Peyer's patch (tissue), 4 donors: ENCODE measurements around the gene NENF. TPM values are rescaled to one million over a fixed set of nuclear protein-coding genes. Genes with fewer than 3 reads are reported as not detected.

Experiments
- DNase-seq, 3 donors: peaks; one replicate each; pipeline ENCODE4 v3.0.0-alpha.2; 2017 to 2019
- H3K27ac ChIP-seq, 4 donors: fragments of 200-600 bp; sonication (generic); one replicate each; pipeline ENCODE4 v1.5.1; 2016 to 2019
- H3K27me3 ChIP-seq, 2 donors: fragments of 200-600 bp; sonication (generic); one replicate each; pipeline ENCODE4 v1.5.1; 2019
- H3K36me3 ChIP-seq, 3 donors: fragments of 200-600 bp; sonication (generic); one replicate each; pipeline ENCODE4 v1.5.1; 2016 to 2019
- H3K4me1 ChIP-seq, 4 donors: fragments of 200-600 bp; sonication (generic); one replicate each; pipeline ENCODE4 v1.5.1; 2016 to 2019
- H3K4me3 ChIP-seq, 4 donors: fragments of 200-600 bp; sonication (generic); 1 replicate in 3 of 4; 2 replicates in 1 of 4; pipeline ENCODE4 v1.5.1; 2016 to 2019; ENCODE audit warnings: mild to moderate bottlenecking in 1 of 4
- H3K9me3 ChIP-seq, 4 donors: fragments of 200-600 bp; sonication (generic); one replicate each; pipeline ENCODE4 v1.5.1; 2016 to 2019; ENCODE audit warnings: mild to moderate bottlenecking in 1 of 4
- CTCF ChIP-seq, 6 experiments: fragments of 450-650 bp in 4 of 6; fragments of 200-600 bp in 2 of 6; sonication (generic) in 1 of 6; IDR thresholded peaks; one replicate each; pipeline ENCODE4 v1.5.1; 2017 to 2019; ENCODE audit warnings: antibody characterized with exemption in 6 of 6, mild to moderate bottlenecking in 3 of 6, moderate library complexity in 1 of 6
- POLR2A ChIP-seq, 2 donors: fragments of 450-650 bp; IDR thresholded peaks; one replicate each; pipeline ENCODE4 v1.5.1; 2017; ENCODE audit warnings: antibody characterized with exemption in 2 of 2, mild to moderate bottlenecking in 2 of 2, moderate library complexity in 2 of 2
- total RNA-seq, 4 donors: library from RNA; depleted of rRNA; stranded (reverse); fragments of >200 nt; gene quantifications; one replicate each; pipeline ENCODE4 v1.1.0, GENCODE V29; 2016

NENF gene
- total RNA-seq, 4 donors from 2014 or later, result 28.2 to 61.9 (median 34.2) TPM

DNA sequence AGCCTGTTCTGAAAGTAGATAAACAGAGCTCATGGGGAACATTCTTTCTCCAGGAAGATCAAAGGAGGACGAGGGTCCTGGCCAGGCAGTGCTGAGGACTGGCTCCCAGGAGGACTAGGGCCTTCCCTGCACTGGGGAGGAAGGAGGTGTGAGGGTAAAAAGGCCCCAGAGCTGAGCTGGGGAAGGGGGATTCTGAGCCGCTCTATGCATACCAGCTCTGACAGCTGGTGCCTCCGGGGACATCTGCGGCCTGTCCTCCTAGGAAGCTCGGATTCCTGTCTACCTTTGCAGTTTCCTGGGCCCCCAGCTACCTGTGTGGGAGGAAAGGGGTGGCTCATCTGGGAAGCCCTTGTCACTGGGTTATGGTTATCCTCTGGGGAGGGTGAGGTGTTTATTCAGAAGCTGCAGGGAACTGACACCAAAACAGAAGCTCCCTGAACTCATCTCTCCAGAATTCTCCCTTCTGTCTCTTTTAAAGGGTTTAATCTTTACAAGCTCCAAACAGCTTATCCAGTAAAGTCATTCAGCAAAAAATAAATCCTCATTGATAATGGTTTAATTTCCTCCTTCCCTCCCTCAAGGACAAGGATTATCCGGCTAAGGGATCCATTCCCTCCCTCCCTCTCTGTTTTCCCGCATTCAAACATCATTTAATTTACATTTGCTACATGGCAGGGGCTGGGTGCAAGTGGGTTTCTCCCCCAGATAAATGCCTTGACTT, 31.0 kb downstream of the NENF start:
- DNase-seq, result no peak
- Histone ChIP-seq H3K27me3 (no peaks in the 10 kb centered on the region), H3K9me3 (no peaks in the 10 kb centered on the region), H3K4me1 (no peaks in the 10 kb centered on the region), H3K36me3 (no peaks in the 10 kb centered on the region), H3K4me3 (no peak overlapping the region), H3K27ac (no peak overlapping the region)
- TF ChIP-seq CTCF (IDR thresholded peaks at IDR 0.05), result no peak
- no peak for TF ChIP-seq POLR2A (IDR thresholded peaks at IDR 0.05)

DNA sequence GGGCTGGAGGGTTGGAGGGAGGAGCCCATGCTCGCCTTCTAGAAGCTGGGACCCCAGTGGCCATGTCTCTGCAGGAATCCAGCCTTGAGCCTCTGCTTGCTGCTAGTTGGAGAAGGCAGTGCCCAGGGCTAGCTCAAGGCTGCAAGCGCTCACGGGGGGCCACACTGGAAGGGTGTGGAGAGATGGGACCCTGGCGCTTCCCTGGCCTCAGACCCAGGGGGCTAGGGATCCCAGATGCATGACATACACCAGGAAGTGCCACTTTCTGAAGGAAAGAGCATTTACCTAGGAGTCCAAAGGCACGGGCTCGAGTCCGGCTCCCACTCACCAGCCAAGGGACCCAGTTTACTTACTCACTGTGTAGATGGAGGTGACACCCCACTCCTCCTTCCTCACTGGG, 32.6 kb downstream of the NENF start:
- Histone ChIP-seq H3K4me1 (no peaks in the 10 kb centered on the region), H3K27me3 (no peaks in the 10 kb centered on the region), H3K9me3 (no peaks in the 10 kb centered on the region), H3K27ac (no peak overlapping the region), H3K36me3 (no peaks in the 10 kb centered on the region), H3K4me3 (no peak overlapping the region)
- TF ChIP-seq POLR2A (IDR thresholded peaks at IDR 0.05), result no peak
- no peak for DNase-seq

GRCh38 chr1:212466437-212466836, 33.7 kb downstream of the NENF start:
- Histone ChIP-seq H3K36me3 (no peaks in the 10 kb centered on the region), H3K27ac (no peak overlapping the region), H3K4me3 (no peak overlapping the region), H3K4me1 (no peaks in the 10 kb centered on the region), H3K27me3 (no peaks in the 10 kb centered on the region), H3K9me3 (no peaks in the 10 kb centered on the region)
- DNase-seq, result no peak
- TF ChIP-seq POLR2A (IDR thresholded peaks at IDR 0.05) (no peak), CTCF (IDR thresholded peaks at IDR 0.05) (no peak)

GRCh38 chr1:212466898-212467650, 34.4 kb downstream of the NENF start:
- Histone ChIP-seq H3K27ac (no peak overlapping the region), H3K4me3 (no peak overlapping the region), H3K9me3 (no peaks in the 10 kb centered on the region), H3K36me3 (no peaks in the 10 kb centered on the region), H3K27me3 (no peaks in the 10 kb centered on the region), H3K4me1 (no peaks in the 10 kb centered on the region)
- no peak for DNase-seq
- TF ChIP-seq CTCF (IDR thresholded peaks at IDR 0.05) (no peak), POLR2A (IDR thresholded peaks at IDR 0.05) (no peak)

DNA sequence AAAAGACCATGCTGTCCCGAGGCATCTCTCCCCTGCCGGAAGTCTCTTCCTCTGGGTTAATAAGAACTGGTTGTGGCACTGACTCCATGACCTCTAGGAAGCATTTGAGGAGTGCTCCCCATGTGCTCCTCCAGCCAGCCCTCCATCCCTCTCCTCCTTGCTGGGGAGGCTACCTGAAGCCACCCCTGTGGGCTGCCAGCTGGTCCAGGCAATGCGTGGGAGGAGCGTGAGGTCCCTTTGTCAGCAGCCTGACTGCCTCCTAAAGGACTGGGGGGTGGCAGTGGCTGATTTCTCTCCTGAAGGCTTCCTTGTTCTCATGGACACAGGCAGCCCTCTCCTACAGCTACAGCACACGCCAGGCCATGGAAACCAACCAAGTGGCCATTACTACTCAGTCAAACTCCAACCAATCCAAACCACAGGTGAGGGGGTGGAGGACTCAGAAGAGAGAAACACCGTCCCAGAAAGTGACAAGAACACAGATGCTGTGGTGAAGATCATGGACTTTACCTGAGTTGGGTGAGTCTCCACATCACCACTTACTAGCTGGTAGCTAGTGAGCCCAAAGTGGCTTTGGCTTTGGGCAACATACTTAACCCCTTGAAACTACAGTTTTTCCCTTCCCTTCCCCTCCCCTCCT, 35.2 kb downstream of the NENF start:
- TF ChIP-seq CTCF (IDR thresholded peaks at IDR 0.05), result no peak
- no peak for TF ChIP-seq POLR2A (IDR thresholded peaks at IDR 0.05)
- DNase-seq, result no peak
- Histone ChIP-seq H3K9me3 (no peaks in the 10 kb centered on the region), H3K36me3 (no peaks in the 10 kb centered on the region), H3K4me1 (no peaks in the 10 kb centered on the region), H3K4me3 (no peak overlapping the region), H3K27ac (no peak overlapping the region), H3K27me3 (no peaks in the 10 kb centered on the region)

DNA sequence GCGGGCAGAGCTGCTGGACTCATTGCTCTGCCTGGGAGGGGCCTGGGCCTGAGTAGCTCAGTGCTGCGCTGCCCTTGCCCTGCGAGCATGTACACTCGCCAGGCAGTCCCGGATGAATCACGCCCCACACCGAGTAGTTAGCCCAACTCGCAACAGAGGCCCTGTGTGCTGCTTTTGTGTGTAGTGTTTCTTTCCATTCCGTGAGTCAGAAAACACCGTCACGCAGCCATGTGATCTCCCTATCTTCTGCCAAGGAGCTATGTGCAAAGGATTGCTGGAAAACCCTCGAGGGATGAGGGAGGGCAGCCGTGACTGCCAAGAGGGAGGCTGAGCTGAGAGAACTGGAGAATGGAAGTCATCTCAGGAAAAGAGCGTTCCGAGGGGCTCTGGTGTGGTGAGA, 37.3 kb downstream of the NENF start:
- Histone ChIP-seq H3K27ac (peak overlapping the region in 3 of 4 donors; percentile 14 to 59 (median 35)), H3K4me3 (no peak overlapping the region)

More for the DNA sequence above, 37.3 kb downstream of the NENF start:
- H3K36me3 ChIP-seq, result no peaks in the 10 kb centered on the region
- H3K27me3 ChIP-seq, result no peaks in the 10 kb centered on the region
- H3K9me3 ChIP-seq, result no peaks in the 10 kb centered on the region
- no peaks in the 10 kb centered on the region for H3K4me1 ChIP-seq
- TF ChIP-seq CTCF (IDR thresholded peaks at IDR 0.05) (no peak), POLR2A (IDR thresholded peaks at IDR 0.05) (no peak)
- peak; percentile 31 to 76 (median 51) for DNase-seq
